Measurements from ENCODE around the gene BSCL2.

Gene BSCL2

DNA sequence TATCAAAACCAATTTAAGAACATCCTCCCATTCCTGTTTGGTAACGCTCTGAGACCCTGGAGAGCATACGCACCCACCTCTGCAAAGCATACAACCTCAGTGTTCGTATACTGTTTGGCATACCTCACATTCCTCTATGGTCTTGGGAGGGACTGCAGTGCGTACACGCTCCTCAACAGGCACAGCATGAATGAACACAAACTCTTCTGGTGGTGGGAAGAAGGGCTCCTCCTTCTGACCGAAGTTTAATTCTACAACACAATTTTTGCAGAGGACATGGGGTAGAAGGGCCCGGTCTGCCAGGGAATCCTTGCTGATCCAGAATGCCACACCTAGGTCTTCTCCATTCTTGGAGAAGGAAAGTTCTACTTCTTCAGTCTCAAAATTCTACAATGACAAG lies 14.8 kb upstream of the BSCL2 start:
- TF ChIP-seq REST (IDR thresholded peaks at IDR 0.05; ENCODE audit: insufficient read depth in 1 of 2, low read depth in 2 of 2, low read length in 2 of 2) (no peak), POLR2AphosphoS5 (IDR thresholded peaks at IDR 0.05; ENCODE audit: low read depth, low read length) (no peak; the same call in 1 of the 2 replicates), FOXP2 (optimal IDR thresholded peaks at IDR 0.05; ENCODE audit: borderline replicate concordance, extremely low read depth, extremely low read length, insufficient read depth) (no peak), SIN3A (IDR thresholded peaks at IDR 0.05; ENCODE audit: borderline replicate concordance, insufficient read depth, low read length) (no peak), TAF1 (IDR thresholded peaks at IDR 0.05; ENCODE audit: borderline replicate concordance, insufficient read depth, low read length) (no peak)

- TF ChIP-seq TAF1 (IDR thresholded peaks at IDR 0.05; ENCODE audit: borderline replicate concordance, insufficient read depth, low read length) = no peak
- no peak for TF ChIP-seq POLR2AphosphoS5 (IDR thresholded peaks at IDR 0.05; ENCODE audit: low read depth, low read length)
- no peak for TF ChIP-seq REST (IDR thresholded peaks at IDR 0.05; ENCODE audit: insufficient read depth in 1 of 2, low read depth in 2 of 2, low read length in 2 of 2)
- TF ChIP-seq SIN3A (IDR thresholded peaks at IDR 0.05; ENCODE audit: borderline replicate concordance, insufficient read depth, low read length) = no peak
- TF ChIP-seq FOXP2 (optimal IDR thresholded peaks at IDR 0.05; ENCODE audit: borderline replicate concordance, extremely low read depth, extremely low read length, insufficient read depth) = no peak
Observed at GRCh38 chr11:62719302-62719978, 12.2 kb upstream of the BSCL2 start.

DNA sequence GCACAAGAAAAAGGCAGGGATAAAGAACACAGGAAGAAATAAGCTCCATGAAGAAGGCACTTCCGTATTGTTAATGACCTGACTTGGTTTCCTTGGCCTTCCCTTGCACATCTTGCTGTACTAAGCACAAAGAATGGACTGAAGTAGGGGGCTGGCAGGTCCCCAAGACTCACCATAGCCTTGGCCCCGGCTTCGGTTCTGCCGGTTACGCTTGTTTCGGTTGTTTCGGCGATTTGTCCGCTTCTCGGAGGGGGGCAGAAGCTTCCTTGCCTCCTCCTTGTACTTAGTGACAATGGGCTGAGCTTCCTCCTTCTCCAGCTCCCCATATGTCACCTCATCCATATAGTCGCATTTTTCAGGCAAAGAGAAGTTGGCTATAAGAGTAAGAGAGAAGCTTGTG lies 9.6 kb upstream of the BSCL2 start:
- TF ChIP-seq FOXP2 (optimal IDR thresholded peaks at IDR 0.05; ENCODE audit: borderline replicate concordance, extremely low read depth, extremely low read length, insufficient read depth) (no peak), TAF1 (IDR thresholded peaks at IDR 0.05; ENCODE audit: borderline replicate concordance, insufficient read depth, low read length) (no peak), REST (IDR thresholded peaks at IDR 0.05; ENCODE audit: insufficient read depth in 1 of 2, low read depth in 2 of 2, low read length in 2 of 2) (no peak), POLR2AphosphoS5 (IDR thresholded peaks at IDR 0.05; ENCODE audit: low read depth, low read length) (no peak), SIN3A (IDR thresholded peaks at IDR 0.05; ENCODE audit: borderline replicate concordance, insufficient read depth, low read length) (no peak)

GRCh38 chr11:62716206-62716605 lies 9.0 kb upstream of the BSCL2 start:
- TF ChIP-seq FOXP2 (optimal IDR thresholded peaks at IDR 0.05; ENCODE audit: borderline replicate concordance, extremely low read depth, extremely low read length, insufficient read depth) (no peak), SIN3A (IDR thresholded peaks at IDR 0.05; ENCODE audit: borderline replicate concordance, insufficient read depth, low read length) (no peak), TAF1 (IDR thresholded peaks at IDR 0.05; ENCODE audit: borderline replicate concordance, insufficient read depth, low read length) (no peak), POLR2AphosphoS5 (IDR thresholded peaks at IDR 0.05; ENCODE audit: low read depth, low read length) (no peak), REST (IDR thresholded peaks at IDR 0.05; ENCODE audit: insufficient read depth in 1 of 2, low read depth in 2 of 2, low read length in 2 of 2) (no peak)
